GM21423 (cell line): Measurements from ENCODE around the gene LDB1.

ENCODE experiments used
- ATAC-seq: cut with Tn5 transposase; IDR thresholded peaks from one replicate; pipeline ENCODE4 v1.9.1; 2021; ENCODE audit warnings: mild to moderate bottlenecking, moderate library complexity; ENCODE audit not compliant: unreplicated experiment

The LDB1 gene

GRCh38 chr10:102135956-102136526, 15.9 kb upstream of the LDB1 start:
- no peak for ATAC-seq

DNA sequence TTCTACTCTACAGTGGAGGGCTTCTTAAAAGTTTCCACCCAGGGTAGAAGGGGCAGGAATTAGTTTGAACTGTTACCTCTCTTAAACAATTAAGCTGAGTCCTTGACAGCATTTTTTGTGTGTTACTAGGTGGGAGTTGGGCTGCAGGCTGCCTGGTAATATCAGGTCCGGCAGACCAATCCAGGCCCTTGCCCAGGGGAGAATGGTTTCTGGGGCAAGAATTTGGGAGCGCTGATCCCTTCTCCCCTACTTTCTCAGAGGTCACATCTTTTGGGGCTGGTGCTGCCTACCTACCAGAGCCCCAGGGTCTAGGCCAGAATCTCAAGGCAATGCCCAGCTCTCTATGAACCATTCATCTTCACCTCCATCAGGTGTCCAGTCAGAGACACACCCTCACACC, 14.2 kb upstream of the LDB1 start:
- no peak for ATAC-seq

DNA sequence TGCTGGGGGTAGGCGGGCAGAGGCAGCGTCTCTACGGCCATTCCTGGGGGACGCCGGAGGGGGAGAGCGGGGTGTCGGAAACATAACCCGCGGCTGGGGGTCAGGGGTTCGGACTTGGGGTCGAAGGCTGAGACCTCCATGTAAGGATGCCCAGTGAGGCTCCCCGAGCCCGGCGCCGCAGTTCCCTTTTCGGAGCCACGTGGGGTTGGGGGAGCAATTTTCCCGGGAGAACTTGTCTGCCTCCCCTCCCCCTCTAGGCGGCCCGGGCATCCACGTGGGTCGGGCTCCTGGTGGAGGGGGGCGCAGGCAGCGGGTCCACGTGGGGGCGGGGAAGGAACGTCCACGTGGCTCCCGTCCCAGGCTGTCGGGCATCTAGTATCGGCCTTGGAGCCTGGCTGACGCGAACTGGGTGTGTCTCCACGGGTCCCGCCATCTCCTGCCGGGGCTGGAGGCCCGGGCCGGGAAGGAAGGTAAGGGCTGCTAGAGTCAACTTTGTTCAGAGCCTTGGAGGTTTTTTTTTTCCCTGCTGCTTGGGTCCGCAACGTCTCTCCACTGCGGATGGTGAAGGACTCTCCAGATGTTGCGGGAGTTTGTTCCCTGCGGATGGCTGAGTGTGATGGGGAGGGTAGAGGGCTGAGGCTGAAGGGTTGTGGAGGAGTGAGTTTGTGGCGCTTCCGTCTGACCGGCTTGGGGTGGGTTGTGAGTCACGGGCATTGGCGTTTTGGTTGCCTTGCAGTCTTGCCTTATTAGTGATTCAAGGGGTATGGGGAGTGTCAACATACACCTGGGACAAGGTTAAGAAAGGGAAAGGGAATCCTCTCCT, 13.4 kb upstream of the LDB1 start:
- no peak for ATAC-seq

- peak; percentile 92 for ATAC-seq
Observed at GRCh38 chr10:102132563-102133372, 12.6 kb upstream of the LDB1 start, which contains the start of gene PPRC1. Gene PPRC1, plus strand, starts transcription at chr10:102133040. Its CDS starts 29 bp downstream, at chr10:102133069.

GRCh38 chr10:102132193-102132562, 12.0 kb upstream of the LDB1 start:
- ATAC-seq: no peak

GRCh38 chr10:102131286-102132170, 11.4 kb upstream of the LDB1 start:
- no peak for ATAC-seq

DNA sequence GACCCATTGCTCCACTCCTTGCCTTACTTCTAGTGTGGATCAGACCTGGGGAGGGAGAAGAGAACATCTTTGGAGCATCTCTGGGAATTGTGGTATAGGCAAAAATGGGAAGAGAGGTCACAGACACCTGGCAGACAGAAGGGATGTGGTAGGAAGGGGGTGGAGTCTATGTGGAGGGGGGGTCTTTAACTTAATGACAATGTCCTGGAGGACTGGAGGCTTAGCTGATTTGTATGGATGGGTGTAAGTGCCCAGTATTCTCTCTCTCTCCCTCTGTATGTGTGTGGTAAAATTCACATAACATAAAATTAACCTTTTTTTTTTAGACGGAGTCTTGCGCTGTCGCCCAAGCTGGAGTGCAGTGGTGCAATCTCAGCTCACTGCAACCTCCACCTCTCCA, 3.1 kb upstream of the LDB1 start:
- no peak for ATAC-seq

- ATAC-seq: no peak
Observed at GRCh38 chr10:102122450-102122849, 2.3 kb upstream of the LDB1 start.

DNA sequence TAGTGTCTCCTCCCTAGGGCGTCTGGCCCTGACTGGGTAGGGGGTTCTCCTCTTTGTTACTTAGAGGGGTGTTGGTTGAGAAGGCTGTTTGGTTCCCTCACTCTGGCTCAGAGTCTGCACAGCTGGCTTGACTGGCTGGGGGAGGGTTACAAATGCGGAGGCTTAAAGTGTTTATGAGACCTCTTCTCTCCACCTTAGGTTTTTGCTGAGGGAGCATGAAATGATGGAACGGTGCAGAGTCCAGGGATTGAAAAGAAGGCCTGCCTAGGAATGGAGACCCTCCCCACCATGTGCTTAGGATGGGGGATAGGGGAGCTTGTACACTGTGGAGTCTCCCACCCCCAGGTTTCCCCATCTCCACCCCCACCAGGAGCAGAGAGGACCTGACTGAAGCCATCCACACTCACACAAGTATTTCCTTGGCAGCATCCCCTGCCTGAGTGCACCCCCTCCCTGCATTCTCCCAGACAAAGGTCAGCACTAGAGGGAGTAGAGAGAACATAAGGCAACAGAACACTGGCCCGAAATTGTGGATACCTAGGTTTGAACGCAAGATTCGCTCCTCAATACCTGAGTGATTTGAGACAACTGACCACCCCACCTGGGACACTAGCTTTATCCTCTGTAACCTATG, 1.7 kb upstream of the LDB1 start:
- no peak for ATAC-seq

- no peak for ATAC-seq
Observed at GRCh38 chr10:102120991-102121738, 997 bp upstream of the LDB1 start.

- ATAC-seq: no peak
Observed at GRCh38 chr10:102119417-102120141, 589 bp downstream of the LDB1 start.

- no peak for ATAC-seq
Observed at GRCh38 chr10:102118867-102119266, 1.3 kb downstream of the LDB1 start.

- ATAC-seq: no peak
Observed at GRCh38 chr10:102117391-102118159, 2.6 kb downstream of the LDB1 start.

- ATAC-seq: no peak
Observed at GRCh38 chr10:102116656-102117055, 3.5 kb downstream of the LDB1 start.

DNA sequence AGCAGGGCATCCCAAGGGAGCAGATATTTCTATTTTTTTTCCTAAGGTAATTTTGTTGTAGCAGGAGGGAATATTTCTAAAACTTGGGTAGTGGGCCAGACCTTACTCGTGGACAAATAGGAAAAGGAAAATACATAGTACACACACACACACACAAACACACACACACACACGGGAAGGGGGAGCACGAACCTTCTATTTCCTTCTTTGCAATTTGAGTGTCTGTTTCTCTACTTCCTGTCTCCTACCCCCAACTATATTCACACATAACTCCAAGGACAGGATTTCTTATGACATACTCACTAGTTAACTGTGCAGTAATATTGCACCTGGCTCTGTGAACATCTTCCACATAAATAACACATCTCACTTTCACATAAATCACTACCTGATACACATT, 4.4 kb downstream of the LDB1 start:
- no peak for ATAC-seq

- peak; percentile 60 for ATAC-seq
Observed at GRCh38 chr10:102114861-102115618, 5.1 kb downstream of the LDB1 start.
